GM19238 (cell line): Measurements from ENCODE around the gene PLCD1.
"Not testable (repeated sequence)": the region's sequence is repeated elsewhere in the genome, so short reads cannot be mapped to it uniquely, and the experiment has no call there.

Experiments
- DNase-seq: peaks from one replicate; pipeline ENCODE4 v3.0.0; 2011; ENCODE audit warnings: low spot score; ENCODE audit not compliant: insufficient read length

PLCD1 gene

DNA sequence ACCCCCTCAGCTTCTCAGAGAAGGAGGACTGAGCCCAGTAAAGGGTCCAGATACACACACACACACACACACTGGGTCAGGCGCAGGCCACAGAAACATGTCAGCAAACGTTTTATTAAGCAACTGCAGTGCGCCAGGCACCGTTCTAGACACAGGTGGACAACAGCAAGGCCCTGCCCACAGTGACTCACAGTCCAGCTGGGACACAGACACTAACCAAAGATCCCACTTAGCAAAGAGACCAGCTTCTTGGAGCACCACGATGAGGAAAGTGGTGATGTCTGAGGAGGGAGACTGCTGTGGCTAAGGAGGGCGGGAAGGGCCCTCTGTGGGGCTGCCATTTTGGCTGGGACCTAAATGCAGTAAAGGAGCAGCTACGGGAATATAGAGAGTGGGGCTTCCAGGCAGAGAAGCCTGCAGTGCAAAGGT lies 41.7 kb downstream of the PLCD1 start:
- no peak for DNase-seq

- no peak for DNase-seq
Observed at GRCh38 chr3:37987315-37987697, 42.1 kb downstream of the PLCD1 start.

- no peak for DNase-seq
Observed at GRCh38 chr3:37986479-37987314, 42.7 kb downstream of the PLCD1 start.

- no peak for DNase-seq
Observed at GRCh38 chr3:37985637-37986320, 43.7 kb downstream of the PLCD1 start.

DNA sequence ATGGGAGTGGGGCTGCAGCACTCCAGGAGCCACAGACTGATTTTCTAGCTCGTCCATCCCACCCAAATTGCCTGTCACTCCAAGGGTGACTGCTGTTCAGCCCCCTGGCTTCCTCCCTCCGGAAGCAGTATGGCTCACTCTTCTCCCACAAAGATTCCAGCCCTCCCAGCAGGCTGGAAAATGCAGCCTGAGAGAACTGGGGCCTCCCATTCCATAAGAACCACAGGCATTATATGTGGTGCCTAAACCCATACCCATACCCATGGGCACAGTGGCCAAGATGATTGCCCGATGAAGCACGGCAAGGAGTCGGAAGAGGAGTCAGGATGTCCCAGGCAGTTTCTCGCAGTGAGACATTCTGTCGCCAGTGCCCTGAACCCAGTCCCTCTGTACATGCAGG lies 44.8 kb downstream of the PLCD1 start:
- no peak for DNase-seq

DNA sequence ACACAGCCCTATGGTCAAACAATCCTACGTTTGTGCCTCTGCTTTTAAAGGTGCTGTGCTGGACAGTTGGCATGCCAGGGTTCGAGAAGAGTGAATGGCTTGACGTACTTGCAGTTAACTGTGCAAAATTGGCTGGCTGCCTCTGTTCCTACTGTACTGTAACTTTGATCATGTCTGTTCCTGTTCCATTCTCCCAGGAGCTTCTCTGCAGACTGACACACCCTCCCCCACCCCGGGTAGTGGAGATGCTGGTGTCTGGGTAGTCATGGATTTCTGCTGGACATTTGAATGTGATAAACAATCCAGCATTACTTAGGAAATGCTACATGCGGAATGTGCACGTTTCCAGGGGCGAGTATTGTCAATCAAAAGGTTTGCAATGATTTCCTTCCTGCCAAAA lies 45.4 kb downstream of the PLCD1 start:
- no peak for DNase-seq

DNA sequence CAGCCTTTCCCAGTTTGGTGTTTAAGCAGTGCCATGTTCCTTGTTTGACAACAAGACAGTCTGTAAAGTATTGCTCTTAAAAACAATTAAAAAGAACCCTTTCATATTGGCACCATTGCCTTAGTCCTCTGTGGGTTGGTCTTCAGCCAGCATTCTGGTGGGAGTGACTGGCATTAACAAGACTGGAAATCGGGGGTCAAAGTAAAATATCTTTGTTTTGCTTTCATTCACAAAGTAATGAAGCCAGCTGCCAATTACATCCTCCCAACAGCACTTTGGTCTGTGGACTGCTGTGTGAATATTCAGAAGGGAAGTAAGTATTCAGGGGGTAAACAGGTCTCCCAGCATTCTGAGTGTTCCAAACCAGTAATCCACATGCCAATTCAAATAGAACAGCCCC lies 47.1 kb downstream of the PLCD1 start:
- DNase-seq: no peak

- DNase-seq: no peak
Observed at GRCh38 chr3:37981348-37981664, 48.1 kb downstream of the PLCD1 start.

DNA sequence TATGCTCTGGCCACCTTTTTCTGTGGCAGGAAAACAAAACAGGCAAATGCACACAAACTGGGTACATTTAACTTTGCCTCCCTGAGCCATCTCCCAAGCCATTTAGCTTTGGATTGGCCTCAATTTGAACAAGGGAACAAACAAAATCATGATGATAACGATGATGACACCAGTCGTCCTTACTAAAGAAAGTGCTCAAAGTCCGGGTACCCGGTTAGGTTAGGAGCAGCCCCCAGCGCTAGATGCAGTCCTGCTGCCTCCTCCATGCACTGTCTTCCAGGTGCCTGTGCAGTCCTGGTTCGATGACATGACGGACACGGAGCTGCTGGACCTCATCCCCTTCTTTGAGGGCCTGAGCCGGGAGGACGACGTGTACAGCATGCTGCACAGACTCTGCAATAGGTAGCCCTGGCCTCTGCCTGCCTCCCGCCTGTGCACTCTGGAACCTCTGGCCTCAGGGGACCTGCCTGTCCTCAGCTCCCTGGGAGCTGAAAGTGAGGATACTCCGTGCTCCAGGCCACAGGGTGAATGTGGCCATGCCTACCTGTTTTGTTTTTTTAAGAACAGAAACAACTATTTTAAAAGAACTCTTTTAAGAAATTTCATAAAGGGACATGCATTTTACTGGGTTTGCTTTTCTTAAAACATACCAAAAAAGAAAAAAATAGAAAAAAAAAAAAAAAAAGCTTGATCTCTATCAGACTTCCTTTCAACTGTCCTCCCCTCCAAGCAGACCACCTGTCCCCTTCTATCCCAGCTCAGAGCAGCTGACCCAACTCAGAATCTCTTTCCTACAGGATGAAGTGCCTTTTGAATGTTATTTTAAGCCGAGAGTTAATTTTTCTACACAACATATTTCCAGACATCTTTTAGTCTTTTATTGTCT lies 48.7 kb downstream of the PLCD1 start:
- no peak for DNase-seq

DNA sequence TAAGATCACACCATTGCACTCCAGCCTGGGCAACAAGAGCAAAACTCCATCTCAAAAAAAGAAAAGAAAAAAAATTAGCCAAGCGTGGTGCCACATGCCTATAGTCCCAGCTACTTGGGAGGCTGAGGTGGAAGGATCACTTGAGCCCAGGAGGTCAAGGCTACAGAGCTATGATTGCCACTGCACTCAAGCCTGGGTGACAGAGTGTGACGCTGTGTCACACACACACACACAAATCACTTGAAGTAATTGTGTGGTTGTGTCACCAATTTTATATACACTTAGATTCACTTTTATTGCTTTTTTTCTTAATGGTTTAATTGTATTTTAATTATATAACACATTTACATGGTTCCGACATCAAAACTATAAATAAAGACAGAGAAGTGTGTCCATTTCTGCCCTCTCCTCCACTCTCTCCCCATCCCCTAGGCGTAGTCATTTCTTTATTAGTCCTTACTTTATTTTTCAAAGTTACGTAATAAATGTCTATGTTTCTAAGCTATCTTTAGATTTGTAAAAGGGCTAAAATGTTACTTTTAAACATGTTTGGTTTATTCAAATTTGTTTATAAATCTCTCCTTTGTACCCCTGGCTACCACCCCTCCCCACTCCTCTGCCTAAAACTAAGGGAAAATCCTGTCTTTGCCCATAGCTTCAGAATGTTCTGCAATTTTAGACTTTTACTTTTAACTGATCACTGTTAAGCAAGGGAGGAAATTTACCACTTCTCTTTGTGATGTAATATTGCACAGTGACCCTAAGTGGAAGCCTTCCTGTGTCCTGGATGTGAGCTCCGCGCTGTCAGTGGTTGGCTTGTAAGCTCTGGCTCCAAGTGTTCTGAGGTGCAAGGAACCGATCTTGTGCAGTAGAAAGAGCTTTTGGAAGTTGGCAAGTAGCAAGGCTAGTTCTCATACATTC lies 49.6 kb downstream of the PLCD1 start:
- no peak for DNase-seq

DNA sequence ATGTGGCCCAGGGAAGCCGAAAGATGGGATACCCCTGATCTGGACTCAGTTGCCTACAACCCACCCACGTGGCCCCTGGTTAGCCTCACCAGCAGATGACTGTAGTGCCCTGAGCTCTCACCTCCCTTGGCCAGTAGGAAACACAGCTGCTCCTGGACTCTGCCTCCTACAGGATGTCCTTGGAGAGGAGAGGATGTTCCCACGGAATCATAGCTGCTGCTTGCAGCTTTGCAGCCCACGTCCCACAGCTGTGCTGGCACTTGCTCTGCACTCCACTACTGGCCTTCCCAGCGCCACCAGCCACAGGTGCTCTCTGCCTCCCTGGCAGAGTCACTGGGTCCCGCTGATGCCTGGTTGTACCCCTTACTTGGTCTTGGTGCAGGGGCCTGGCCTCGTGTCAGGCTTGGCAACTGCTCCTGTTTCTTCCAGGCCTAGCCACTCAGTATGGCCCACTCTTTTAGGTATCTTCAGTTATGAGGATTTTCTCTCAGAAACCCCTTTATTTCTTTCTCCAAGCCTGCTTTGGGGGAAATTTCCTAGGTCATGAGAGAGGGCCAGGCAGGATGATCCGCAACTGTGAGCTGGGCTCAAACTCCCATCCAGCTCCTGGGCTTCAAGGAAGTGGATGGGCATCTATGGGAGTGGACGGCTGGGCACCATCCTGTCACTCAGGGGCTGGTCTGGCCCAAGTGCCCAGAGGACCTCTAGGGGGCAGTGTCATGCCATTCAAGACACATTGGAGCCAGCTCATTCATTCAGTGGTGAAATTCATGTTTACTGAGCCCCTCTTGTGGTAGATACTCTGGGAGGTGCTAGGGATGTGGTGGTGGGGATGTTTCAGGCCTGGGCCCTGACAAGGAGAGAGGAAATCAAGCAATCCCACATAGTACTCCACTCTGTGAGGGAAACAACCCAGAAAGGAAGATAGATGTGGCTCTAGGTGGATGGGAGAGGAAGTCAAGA lies 55.0 kb downstream of the PLCD1 start:
- DNase-seq: peak; percentile 51

GRCh38 chr3:37973246-37974054 lies 56.0 kb downstream of the PLCD1 start:
- no peak for DNase-seq

DNA sequence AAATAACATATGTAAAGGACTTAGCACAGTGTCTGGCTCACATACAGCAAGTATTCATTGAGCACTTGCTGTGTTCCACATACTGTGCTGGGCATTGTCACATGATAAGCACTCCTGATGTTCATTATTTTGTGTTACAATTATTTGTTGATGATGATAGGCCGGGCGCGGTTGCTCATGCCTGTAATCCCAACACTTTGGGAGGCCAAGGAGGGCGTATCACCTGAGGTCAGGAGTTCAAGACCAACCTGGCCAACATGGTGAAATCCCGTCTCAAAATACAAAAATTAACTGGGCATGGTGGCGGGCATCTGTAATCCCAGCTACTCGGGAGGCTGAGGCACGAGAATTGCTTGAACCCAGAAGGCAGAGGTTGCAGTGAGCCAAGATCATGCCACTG lies 57.4 kb downstream of the PLCD1 start:
- DNase-seq: not testable (repeated sequence)

DNA sequence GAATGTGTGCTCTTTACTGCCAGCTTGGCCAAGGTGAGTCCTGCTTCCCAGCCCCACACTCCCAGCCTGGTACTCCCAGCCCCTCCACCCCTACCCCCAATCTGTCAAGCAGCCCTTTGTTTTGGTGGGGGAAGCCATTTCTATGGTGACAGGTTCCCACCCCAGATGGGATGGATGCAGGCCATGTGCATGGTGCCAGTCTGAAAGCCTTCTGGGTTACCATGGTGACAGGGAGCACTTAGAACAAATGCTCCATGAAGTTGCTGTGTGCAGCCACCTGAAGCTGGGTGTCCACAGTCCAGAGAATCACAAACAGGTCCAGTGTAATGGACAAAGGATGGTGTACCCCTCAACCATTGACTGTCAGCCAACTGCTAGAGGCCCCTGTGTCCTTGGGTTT lies 58.0 kb downstream of the PLCD1 start:
- DNase-seq: no peak

DNA sequence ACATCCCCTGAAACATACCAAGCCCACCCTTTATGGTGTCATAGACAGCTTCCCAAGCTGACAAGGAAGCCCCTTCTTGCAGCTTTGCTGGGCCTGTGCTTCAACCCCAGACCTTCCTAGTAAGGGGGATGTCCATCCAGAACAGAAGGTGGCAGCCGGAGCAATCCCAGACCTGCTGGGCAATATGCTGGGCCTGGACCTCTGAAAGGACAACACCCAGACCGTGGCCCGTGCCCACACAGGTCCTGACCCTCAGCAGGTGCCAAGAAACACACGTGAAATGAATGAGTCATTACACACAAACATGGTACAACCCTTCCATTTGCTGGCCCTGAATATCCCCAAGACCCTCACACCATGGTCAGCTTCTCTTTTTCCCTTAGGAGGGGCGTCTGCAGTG lies 58.6 kb downstream of the PLCD1 start:
- DNase-seq: no peak

DNA sequence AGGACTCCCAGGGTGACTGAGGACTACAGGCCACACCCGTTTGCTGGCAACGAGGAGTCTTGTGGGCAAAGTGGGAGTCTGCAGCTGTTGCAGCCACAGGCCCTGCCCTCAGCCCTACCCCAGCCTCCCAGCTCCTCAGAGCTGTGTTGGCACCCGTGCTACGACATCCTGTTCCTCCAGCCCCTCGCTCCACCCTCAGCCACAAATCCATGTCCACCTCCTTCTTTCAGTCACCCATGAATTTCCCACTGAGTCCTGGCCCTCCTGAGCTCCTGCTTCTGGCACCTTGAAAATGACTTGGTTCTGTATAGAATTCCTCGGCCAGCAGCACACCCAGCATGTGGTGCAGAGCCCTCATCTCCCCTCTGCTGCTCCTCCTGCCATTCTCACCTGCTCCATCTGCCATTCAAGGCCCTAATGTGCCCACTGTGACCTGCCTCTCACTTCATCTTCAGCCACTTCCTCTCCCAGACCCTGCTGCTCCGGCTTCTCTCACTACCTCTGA lies 59.8 kb downstream of the PLCD1 start:
- DNase-seq: no peak

DNA sequence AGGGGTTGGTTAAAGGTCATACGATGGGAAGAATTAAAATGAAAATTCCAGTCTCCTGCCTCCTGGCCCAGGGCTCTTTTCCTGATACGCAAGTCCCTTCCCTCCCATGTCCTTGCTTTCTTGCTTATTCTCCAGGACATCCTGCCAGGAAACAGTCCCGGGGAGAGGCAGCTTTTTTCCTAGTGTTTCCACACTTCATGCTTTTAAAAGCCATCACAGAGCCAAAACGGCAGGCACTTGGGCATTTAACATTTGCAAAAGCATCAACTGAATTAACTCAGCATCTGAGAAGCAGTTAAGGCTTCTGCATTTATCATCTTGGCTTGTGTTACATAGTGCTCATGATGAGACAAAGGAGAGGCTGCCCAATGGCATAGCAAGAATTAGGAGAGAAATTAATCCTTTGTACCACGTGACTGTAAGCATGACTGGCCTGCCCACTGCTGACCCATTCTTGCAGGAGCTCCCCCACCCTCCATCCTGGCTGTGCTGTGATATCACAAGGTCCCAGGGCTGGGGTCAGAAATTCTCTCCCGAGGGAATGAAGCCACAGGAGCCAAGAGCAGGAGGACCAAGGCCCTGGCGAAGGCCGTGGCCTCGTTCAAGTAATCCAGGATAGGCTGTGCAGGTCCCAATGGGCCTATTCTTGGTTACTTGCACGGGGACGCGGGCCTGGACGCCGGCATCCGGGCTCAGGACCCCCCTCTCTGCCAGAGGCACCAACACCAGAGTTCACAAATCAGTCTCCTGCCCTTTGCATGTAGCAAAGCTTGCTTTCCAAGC lies 60.4 kb downstream of the PLCD1 start:
- DNase-seq: no peak

GRCh38 chr3:37968199-37968598 lies 61.2 kb downstream of the PLCD1 start:
- no peak for DNase-seq
